K562 treated with DMSO at 1 percent for 4 hours (cell line): ENCODE results near the gene SIPA1. TPM values are rescaled to one million over a fixed set of nuclear protein-coding genes. Genes with fewer than 3 reads are reported as not detected.

Source experiments
- total RNA-seq: library from RNA; unstranded; fragments of 300-600 nt; gene quantifications from 2 replicates; pipeline ENCODE4 v1.2.3, GENCODE V29; 2022; ENCODE audit not compliant: insufficient read depth

SIPA1 gene, protein sequence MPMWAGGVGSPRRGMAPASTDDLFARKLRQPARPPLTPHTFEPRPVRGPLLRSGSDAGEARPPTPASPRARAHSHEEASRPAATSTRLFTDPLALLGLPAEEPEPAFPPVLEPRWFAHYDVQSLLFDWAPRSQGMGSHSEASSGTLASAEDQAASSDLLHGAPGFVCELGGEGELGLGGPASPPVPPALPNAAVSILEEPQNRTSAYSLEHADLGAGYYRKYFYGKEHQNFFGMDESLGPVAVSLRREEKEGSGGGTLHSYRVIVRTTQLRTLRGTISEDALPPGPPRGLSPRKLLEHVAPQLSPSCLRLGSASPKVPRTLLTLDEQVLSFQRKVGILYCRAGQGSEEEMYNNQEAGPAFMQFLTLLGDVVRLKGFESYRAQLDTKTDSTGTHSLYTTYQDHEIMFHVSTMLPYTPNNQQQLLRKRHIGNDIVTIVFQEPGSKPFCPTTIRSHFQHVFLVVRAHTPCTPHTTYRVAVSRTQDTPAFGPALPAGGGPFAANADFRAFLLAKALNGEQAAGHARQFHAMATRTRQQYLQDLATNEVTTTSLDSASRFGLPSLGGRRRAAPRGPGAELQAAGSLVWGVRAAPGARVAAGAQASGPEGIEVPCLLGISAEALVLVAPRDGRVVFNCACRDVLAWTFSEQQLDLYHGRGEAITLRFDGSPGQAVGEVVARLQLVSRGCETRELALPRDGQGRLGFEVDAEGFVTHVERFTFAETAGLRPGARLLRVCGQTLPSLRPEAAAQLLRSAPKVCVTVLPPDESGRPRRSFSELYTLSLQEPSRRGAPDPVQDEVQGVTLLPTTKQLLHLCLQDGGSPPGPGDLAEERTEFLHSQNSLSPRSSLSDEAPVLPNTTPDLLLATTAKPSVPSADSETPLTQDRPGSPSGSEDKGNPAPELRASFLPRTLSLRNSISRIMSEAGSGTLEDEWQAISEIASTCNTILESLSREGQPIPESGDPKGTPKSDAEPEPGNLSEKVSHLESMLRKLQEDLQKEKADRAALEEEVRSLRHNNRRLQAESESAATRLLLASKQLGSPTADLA
- 55.3 and 62.8 TPM in 2 replicates for total RNA-seq

DNA sequence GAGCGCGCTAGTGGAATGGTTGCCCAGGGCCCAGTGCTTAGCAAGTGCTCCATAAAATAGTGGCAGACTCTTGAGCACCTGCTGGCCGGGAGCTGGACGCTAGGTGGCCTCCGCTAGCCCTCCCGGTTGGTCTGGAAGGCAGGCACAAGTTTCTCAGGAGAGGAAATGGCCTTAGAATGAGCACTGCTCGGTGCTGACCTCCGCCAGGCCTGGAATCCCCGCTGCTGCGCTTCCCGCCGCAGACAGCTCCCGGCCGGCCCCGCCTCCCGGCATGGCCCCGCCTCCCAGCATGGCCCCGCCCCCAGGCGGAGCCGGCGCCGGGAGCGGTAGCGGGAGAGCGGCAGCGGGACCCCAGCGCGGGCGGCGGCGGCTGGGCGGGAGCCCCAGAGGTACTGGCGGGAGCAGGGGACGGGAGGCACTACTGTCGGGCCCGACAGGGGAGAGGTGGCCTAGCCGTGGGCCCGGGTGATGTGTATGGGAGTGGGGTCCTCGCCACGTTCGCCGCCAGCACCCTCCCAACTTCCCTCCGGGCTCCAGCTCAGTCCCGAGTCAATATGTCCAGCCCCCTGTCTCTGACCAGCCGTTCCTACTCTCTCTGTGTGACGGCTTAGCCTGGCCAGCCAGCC lies at the start of gene SIPA1:
TSS of gene SIPA1 (plus strand) at position 308 of the 626 bp plus-strand sequence. CDS start 2,821 bp downstream, outside the sequence.

DNA sequence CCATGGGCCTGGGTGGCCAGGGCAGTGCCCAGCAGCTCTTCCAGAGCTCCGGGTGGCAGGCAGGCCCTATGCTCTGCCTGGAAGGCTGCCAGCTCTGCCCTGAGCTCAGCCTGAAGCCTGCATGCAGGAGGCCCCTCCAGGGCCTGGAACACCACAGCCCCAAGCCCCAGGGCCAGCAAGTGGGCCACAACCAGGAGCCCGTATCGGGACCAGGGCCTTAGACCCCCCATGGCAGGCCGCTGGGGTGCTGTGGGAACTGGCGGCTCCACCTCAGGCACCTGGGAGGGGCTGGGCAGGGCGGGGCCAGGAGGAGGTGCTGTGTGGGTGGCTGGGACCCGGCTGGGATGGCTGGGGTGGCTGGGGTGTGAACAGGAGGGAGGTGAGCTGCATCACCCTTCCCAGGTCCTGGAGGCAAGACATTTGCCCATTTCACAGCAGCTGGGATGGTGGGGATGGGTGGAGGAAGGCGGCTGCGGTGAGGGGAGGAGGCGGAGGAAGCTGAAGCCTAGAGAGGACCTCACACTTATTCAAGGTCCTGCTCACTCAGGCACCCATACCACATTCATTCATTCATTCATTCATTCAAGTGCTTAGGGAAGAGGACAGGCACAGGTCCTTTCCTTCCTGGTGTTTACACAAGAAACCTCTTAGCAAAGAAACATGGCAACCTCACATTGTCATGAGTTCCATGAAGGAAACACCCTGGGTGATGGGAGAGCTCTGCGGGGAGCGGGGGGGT lies 42.2 kb upstream of the SIPA1 start, which contains the start of gene KCNK7:
TSS of gene KCNK7 (minus strand) at position 258 of the 739 bp plus-strand sequence. CDS start at position 230, 28 bp downstream.

GRCh38 chr11:65615229-65615949 lies 22.5 kb upstream of the SIPA1 start, which contains the start of gene PCNX3:
Gene PCNX3, plus strand, starts transcription at chr11:65615776. Its CDS starts 536 bp downstream, at chr11:65616312.

GRCh38 chr11:65662799-65663638 lies 25.1 kb downstream of the SIPA1 start, which contains the start of gene RELA:
Gene RELA, minus strand, starts transcription at chr11:65662916. Its CDS starts 84 bp downstream, at chr11:65662832.

Other genes starting within 250 kb of the SIPA1 start
- gene NEAT1, start 215.3 kb upstream of the SIPA1 start, total RNA-seq, result 17.6 and 22.8 TPM in 2 replicates
- gene MALAT1, start 139.1 kb upstream of the SIPA1 start, total RNA-seq, result 124 and 165 TPM in 2 replicates
- gene SCYL1, start 113.0 kb upstream of the SIPA1 start, total RNA-seq, result 117 and 125 TPM in 2 replicates
- gene LTBP3, start 79.7 kb upstream of the SIPA1 start, total RNA-seq, result 32.3 and 42.6 TPM in 2 replicates
- gene ZNRD2, start 67.6 kb upstream of the SIPA1 start, total RNA-seq, result 37.9 and 48.3 TPM in 2 replicates
- 64.3 and 74.6 TPM in 2 replicates for gene FAM89B, start 65.6 kb upstream of the SIPA1 start, total RNA-seq
- 74.1 and 75.4 TPM in 2 replicates for gene EHBP1L1, start 62.0 kb upstream of the SIPA1 start, total RNA-seq
- 1.6 and 2.1 TPM in 2 replicates for gene KCNK7, start 42.3 kb upstream of the SIPA1 start, total RNA-seq
- 58.9 and 66.8 TPM in 2 replicates for gene MAP3K11, start 23.9 kb upstream of the SIPA1 start, total RNA-seq
- gene PCNX3, start 22.3 kb upstream of the SIPA1 start, total RNA-seq, result 31.8 and 46.2 TPM in 2 replicates
- gene RELA, start 24.8 kb downstream of the SIPA1 start, total RNA-seq, result 58.1 and 70.6 TPM in 2 replicates
- 26.4 and 36.7 TPM in 2 replicates for gene KAT5, start 74.2 kb downstream of the SIPA1 start, total RNA-seq
- gene RNASEH2C, start 82.7 kb downstream of the SIPA1 start, total RNA-seq, result 24.6 and 34.7 TPM in 2 replicates
- 25.5 and 28.9 TPM in 2 replicates for gene AP5B1, start 142.9 kb downstream of the SIPA1 start, total RNA-seq
- not detected in 2 replicates for gene OVOL1, start 149.0 kb downstream of the SIPA1 start, total RNA-seq
- gene SNX32, start 195.9 kb downstream of the SIPA1 start, total RNA-seq, result not detected in 2 replicates
- 715 and 721 TPM in 2 replicates for gene CFL1, start 220.1 kb downstream of the SIPA1 start, total RNA-seq
- 69.2 and 73.6 TPM in 2 replicates for gene MUS81, start 222.3 kb downstream of the SIPA1 start, total RNA-seq
- gene EFEMP2, start 234.7 kb downstream of the SIPA1 start, total RNA-seq, result 2.3 TPM in 1 of 2 replicates, not detected in the other
- not detected in 2 replicates for gene CTSW, start 241.7 kb downstream of the SIPA1 start, total RNA-seq